SH-SY5Y (cell line): ENCODE data around the gene TIMM8B.

Source experiments
- GATA2 ChIP-seq: IDR thresholded peaks from 2 replicates; pipeline ENCODE4 v1.6.1; 2011; ENCODE audit warnings: mild to moderate bottlenecking, low read depth, low read length
- GATA3 ChIP-seq: IDR thresholded peaks from 2 replicates; pipeline ENCODE4 v1.6.1; 2011; ENCODE audit warnings: low read depth, mild to moderate bottlenecking, low read length, moderate library complexity

DNA sequence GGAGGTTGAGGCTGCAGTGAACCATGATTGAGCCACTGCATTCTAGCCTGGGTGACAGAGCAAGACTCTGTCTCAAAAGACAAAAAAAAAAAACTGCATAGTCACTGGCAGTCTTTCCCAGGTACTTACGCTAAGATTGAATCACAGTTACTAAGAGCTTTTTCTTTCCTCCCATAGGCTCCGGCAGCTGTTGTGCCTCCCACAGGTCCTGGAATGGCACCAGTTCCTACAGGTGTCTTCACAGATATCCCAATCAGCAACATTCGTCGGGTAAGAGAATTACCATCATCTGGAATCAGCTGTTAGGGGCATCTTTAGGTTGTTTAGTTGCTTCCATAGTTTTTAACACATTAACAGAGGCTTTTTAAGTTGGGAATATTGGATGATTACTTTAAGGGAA, 41.6 kb downstream of the TIMM8B start:
- TF ChIP-seq GATA2: no peak
- TF ChIP-seq GATA3: no peak
